ENCODE results near the gene ODAD3.
"Not testable (repeated sequence)": the region's sequence is repeated elsewhere in the genome, so short reads cannot be mapped to it uniquely, and the experiment has no call there.

ODAD3 gene

DNA sequence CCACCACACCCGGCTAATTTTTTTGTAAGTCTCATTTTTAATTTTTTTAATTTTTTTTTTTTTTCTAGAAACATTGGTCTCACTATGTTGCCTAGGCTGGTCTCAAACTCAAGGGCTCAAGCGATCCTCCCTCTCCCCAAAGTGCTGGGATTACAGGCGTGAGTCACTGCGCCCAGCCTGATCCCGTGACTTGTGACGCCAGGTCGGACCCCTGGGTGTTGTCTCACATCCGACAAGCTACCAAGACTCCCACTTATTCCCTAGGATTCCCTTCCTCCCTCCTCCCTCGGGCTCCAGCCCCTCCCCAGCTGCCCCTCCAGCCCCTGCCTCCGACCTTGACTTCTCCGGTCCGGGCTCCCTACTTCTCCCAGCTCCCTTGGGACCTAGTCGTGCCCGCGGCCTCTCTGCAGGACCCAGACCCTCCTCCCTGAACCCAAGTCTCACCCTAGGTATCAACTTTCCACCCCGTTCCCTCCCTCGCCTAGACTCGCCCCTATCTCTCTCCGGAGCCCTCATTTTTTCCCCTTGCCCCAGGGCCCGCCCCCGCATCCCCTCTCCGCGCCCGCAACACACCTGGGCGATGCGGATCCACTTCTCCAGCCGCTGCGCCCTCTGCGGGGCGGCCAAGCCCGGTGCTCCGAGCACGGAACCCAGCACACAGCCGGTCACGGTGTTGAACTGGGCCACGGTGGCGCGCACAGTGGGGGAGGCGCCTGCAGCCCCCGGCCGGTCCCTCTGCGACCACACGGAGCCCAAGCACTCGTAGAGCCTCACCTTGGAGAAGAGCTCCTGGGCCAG lies 28.9 kb downstream of the ODAD3 start:
- peak in 1 of 2 donors; percentile 41 for DNase-seq (ENCODE audit: low read depth in 2 of 2)

DNA sequence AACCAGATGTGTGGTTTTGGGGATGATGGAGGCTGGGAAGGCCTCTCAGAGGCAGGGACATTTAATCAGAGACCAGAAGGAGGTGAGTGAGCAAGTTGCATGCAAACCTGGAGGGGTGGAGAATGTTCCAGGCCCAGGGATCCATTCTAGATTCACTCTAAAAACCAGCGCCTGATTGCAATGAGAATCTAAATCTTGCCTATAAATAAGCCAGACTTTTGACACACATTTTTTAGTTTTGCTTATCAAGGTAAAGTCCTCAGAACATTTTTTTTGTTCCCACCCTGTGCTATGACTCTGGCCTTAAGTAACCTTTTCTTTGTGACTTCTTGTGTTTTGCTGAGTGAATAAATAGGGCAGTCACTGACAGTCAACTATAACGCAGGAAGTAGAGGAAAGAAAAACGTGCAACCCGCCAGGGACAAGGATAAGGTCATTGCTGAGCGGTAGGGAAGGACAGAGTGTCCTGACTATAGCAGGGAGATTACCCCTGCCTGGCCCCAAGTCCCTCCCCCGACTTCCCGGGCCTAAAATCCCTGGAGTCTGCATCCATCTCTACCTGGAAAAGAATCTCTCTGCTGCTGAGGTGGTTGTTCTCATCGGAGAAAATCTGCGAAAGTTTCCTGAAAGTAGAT lies 30.2 kb downstream of the ODAD3 start:
- DNase-seq (ENCODE audit: low read depth in 2 of 2) = no peak

DNA sequence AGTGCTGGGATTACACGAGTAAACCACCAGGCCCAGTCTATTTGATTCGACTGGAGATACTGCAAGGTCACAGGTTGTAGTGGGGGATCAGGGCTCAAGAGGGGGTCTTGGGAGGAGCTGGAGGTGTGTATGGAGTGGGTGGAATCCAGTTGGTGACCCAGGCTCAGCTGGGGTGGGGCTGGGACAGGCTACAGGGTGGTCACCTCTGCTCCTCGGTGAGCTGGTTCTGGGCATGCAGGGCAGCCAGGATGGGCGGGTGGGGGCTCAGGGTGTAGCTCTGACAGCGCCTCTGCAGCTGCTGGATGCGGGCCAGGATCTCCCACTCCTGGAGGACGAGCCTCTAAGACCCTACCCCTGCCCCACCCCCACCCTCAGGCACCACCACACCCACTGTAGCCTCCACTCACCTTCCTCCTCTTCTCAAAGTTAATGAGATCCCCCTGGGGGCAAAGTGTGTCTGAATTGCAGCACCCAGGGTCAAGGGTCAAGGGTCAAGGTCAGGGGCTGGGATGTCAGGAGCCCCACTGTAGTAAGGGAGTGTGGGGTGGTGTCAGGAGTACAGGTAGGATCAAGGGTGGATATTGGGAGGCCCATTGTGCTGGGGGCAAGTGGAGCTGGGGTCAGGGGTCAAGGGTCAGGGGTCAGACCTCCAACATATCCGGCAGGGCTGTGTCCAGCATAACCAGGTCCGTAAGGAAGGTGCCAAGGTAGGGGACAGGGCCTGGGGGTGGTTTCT lies 32.9 kb downstream of the ODAD3 start:
- DNase-seq (ENCODE audit: low read depth in 2 of 2) = no peak

DNA sequence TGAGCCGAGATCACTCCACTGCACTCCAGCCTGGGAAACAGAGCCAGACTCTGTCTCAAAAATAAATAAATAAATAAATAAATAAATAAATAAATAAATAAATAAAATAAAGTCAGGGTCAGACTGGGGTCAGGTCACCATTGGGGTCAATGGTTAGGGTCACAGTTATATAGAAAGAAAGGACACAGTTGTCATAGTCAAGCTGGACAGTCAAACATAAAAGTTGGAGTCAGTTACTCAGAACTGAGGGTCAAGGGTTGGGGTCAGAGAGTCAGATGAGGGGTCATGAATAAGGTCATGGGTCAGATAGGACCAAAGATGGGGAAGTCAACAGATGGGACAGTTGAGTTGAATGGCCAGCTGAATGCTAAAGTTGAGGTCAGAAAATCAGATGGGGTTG lies 34.1 kb downstream of the ODAD3 start:
- DNase-seq (ENCODE audit: low read depth in 2 of 2) = no peak

DNA sequence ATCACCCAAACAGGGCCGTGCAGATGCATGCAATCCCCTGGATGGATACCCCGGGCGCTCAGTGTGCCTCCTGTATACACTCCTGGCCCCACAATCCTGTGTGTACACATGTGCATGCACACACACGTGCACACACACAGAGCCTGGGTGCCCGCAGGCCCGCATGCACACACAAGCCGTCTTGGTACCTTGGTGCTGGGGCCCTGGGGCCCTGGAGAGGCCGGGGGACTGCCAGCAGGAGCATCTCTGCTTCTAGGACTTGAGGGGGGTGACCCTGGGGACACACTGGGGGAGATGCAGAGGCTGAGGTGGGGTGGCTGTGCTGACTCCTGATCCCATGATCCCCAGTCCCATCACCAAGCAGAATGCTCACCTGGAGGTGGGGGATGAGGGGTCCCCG lies 35.3 kb downstream of the ODAD3 start:
- DNase-seq (ENCODE audit: low read depth in 2 of 2) = no peak

DNA sequence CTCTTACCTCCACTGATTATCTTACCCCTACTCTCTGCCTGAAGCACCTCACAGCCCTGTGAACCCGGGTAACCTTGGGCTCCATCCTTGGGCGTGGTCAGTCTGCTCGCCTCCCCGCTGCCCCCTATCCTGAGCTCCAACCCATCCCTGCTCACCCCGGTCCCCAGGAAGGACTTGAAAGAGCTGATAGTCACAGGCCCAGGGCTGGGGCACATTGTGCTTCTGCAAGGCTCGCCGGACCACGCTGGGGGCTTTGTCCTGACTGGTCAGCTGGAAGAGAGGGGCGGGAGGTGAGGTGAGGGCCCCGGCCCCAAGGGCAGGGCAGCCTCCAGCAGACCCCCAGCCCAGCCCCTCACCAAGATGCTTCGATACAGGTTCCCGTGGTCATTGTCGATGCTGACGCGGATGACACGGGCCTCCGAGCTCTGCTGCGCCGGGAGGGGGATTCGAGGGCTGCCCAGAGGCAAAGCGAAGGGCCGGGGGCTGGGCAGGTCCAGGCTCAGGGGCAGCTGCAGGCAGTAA lies 37.8 kb downstream of the ODAD3 start:
- DNase-seq (ENCODE audit: low read depth in 2 of 2) = no peak

DNA sequence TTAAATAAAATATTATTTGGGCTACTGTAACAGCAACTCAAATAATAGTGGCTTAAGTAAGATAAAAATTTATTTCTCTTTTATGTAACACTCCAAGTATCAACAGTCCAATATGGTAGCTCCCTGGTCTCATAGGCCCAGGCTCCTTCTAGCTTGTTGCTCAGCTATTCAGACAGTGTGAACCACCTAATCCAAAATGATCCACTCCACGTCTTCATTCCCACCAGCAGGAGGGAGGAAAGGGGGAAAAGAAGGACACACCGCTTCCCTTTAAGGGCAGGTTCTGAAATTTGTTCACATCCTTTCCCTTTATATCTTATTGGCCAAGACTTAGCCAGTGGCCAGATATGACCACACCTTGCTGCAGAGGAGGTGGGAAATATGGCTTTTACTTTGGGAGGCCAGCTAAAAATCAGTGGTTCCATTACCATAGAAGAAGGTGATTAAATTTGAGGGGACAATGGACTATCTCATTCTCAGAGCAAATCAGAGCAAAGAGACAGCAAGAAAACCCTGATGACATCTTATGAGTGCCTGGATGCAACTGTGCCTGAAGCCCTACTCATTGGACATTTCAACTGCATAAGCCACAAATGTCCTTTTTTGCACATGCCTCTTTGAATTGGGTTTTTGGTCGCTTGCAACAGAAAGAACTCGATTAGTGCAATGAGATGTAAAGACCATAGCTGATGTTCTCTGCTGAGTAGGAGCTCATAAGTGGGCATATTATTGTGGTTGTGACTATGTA lies 43.8 kb downstream of the ODAD3 start:
- DNase-seq (ENCODE audit: low read depth in 2 of 2) = no peak

DNA sequence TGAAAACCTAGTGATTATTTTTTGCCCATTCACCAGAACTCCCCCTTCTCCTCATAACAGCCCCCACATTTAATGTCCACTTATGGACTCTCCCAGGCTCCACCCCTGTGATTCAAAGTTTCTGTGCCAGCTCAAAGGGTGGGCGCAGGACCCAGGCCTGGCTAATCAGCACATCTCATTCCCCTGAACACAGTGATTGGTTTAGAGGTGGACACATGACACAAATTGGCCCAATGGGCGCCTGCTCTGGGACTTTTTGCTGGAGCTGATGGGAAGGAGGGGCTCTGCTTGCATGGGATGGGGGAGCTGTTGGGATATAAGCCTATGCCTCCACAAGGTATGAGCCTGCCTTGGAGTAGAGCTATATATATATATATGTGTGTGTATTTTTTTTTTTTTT lies 44.6 kb downstream of the ODAD3 start:
- DNase-seq (ENCODE audit: low read depth in 2 of 2) = no peak

DNA sequence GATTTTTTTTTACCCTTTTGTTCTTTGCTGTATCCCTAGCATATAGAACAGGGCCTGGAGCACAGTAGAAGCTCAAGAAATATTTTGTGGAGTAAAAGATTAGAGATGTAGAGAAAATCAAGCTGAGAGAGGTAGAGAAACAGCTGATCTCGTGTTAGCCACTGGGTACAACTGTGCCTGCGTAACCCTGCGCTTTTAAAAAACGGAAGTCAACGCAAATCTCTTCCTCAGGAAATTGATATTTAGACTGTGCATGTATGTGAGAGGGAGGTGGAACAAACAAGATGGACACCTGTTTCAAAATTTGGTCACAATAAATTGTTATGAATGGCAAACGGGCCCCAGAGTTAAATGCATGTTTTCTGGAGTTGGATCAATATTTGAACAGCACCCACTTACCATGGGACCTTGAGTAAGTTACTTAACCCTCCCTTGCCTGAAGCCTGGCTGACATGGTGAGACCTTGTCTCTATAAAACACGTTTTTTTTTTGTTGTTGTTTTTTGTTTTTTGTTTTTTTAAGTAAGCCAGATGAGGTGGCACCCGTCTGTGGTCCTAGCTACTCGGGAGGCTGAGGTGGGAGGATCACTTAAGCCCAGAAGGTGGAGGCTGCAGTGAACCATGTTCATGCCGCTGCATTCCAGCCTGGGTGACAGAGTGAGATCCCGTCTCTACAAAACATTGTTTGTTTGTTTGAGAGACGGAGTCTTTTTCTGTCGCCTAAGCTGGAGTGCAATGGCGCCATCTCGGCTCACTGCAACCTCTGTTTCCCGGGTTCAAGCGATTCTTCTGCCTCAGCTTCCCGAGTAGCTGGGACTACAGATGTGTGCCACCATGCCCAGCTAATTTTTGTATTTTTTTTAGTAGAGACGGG lies 47.5 kb downstream of the ODAD3 start:
- no peak for DNase-seq (ENCODE audit: low read depth in 2 of 2)

DNA sequence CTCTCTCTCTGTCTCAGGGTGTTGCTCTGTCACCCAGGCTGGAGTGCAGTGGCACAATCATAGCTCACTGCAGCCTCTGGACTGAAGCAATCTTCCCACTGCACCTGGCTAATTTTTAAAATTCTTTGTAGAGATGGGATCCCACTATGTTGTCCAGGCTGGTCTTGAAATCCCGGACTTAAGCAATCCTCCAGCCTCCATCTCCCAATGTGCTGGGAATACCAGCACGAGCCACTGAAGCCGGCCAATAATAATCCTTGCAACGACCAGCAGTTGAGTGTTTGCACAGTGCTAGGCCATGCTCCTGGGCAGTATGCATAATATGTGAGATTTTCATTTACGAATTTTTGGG lies 50.2 kb downstream of the ODAD3 start:
- DNase-seq (ENCODE audit: low read depth in 2 of 2) = no peak

DNA sequence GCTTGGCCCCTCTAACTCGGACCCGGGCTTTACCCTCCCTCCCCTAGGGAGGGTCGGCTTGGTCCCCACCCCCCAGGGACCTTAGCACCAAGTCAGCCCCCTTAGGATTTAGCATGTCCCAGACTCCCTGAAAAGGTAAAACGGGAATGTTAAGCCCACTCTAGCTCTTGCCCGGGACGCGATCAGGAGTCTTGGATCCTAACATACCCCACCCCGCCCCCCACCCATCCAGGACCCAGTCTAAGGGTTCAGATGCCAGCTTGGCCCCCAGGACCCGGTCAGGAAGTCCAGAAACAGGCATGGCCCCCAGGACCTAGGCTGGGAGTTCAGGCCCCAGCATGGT lies 51.2 kb downstream of the ODAD3 start:
- DNase-seq (ENCODE audit: low read depth in 2 of 2) = no peak

DNA sequence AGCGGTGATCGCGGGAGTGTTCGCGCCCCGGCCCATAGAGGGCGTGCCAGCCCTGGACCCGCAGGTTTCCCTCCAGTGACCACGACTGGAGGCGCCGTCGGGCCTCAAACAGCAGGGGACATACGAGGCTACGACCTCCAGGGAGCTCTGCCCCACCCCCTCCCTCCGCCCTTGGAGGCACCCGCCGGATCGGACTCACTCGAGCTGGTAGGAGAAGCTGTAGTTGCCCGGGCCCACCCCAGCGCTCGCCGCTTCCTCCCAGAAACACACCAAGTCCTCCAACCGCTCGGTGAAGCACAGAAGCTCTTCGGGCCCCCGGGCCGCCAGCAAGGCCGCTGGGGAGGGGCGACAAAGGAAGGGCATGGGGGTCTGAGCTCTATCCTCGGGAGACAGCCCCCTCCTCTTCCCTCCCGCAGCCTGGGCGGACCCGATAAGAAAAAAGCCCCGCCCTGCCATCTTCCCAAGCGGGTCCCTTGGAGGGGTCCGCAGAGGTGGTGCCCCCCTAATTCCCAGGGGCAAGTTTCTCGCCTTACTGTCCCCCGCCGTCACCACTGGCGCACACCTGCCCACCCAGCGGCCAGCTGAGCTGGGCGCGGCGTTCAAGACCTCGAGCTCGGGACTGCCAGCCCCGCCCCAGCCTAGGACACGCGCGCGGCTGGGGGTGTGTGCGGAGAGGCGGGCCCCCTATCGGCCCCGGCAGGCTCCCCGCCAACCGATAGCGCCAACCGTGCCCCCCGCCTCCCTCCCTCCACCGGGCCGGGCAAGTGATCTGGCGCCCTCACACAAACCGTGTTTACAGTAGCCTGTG lies 51.8 kb downstream of the ODAD3 start:
- DNase-seq (ENCODE audit: low read depth in 2 of 2) = peak in 1 of 2 donors; percentile 33

DNA sequence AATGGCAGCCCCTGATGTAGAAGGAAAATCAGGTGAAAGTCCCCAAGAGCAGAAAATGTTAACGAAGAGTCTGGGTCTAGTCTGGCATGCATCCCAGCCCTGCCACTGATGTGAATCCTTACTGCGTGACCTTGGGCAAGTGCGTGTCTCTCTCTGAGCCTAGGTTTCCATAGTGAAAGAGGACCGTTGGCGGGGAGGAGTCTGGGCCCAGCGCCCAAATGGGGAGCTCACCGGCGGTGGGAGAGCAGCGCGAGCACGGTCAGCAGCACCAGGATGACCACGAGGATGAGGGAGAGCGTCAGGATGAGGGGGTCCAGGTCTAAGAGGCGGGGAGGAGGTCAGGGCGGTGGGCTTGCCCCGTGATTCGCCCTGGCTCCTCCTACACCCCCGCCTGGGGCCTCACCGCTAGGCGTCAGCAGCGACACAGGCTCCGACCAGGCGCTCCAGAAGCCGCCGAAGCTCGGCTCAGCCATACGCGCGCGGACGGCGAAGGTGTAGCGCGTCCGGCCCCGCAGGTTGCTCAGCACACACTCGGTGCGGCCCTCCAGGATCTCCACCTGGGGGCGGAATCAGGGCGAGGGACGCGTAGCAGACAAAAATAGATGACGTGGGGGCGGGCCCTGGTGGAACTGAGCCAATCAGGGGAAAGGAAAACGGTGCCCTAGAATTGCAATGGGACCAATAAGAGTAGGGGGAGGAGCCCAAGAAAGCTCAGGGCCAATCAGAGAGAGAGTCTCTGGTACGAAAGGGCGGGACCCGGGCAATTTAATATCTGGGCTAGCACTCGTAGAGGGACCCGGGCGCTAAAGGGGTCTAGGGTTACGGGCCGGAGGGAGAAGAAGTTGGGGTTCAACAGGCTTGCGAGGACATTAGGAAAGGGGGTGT lies 54.0 kb downstream of the ODAD3 start:
- DNase-seq (ENCODE audit: low read depth in 2 of 2) = peak; percentile 89 to 92

DNA sequence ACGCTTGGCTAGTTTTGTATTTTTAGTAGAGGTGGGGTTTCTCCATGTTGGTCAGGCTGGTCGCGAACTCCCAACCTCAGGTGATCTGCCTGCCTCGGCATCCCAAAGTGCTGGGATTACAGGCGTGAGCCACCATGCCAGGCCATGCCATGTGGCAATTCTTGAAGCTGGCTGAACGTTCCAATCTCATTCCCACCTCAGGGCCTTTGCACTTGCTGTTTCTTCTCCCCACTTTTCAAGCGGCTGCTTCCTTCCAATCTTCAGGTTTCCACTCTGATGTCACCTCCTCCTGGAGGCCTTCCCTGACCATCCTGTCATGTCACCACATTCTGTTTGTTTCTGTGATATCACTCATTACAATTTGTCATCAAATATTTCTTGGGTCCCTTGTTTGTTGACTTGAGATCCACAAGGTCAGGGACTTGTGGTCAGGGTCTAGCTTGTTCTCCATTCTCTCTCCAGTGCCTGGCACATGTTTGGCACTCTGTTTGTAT lies 55.0 kb downstream of the ODAD3 start:
- DNase-seq (ENCODE audit: low read depth in 2 of 2) = no peak

DNA sequence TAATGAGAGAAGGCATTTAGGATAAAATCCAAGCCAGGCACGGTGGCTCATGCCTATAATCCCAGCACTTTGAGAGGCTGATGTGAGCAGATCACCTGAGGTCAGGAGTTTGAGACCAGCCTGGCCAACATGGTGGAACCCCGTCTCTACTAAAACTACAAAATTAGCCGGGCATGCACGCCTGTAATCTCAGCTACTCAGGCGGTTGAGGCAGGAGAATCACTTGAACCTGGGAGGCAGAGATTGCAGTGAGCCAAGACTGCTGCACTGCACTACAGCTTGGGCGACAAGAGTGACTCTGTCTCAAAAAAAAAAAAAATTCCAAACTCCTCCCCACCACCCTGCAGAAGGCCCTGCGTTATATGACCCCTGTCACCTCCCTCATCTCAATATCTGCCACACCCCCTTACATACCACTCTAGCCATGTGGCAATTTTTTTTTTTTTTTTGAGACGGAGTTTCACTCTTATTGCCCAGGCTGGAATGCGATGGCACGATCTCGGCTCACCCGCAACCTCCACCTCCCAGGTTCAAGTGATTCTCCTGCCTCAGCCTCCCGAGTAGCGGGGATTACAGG lies 55.6 kb downstream of the ODAD3 start:
- DNase-seq (ENCODE audit: low read depth in 2 of 2) = not testable (repeated sequence)

DNA sequence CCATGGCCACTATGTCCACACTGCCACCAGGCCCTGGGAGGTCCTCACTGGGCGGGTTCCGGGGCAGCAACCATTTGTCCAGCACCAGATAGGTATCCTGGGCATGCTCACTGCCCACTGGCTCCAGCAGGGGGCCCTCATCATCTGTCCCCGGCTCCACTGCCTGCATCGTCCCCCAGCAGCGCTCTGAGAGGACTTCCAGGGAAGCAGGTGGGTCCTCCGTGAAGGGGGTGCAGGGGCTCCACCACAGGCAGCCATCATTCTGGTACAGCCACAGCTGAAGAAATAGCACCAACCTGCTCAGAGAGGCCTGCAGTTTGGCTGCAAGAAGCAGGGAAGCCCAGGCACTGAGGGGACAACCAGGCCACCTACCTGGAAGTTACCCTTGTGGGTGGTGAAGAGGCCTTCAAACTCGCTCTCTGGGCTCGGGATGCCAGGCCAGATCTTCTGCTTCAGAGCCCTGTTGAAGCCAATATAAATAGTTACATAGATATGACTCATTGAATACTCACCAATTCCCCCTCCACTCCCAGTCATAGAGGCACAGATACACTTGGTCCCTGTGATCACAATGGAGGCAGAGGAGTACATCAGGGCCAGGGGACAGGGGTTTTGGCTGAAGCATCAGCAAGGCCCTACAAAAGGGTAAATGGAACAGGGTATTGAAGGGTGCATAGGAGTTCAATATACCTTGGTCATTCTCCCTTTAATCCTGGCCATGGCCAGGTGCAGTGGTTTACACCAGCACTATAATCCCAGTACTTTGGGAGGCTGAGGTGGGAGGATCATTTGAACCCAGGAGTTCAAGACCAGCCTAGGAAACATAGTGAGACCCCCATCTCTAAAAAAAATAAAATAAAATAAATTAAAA lies 56.4 kb downstream of the ODAD3 start:
- no peak for DNase-seq (ENCODE audit: low read depth in 2 of 2)

DNA sequence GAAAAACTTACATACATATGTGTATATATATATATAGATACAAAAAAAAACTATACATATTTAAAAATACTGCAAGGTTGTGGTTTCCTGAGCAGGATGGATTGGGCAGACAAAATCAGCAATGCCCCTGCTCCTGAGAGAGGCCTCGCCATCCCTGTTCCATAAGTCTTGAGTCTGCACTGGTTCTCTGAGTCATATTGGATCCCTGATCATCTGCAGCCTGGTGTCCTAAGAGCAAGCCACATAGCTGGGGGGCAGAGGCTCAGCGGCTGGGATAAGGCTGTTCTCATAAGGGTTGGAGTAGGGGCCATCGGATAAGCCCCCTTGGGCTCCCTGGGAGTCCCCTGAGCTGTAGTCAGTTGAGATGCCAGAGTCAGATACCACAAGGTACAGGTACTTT lies 57.2 kb downstream of the ODAD3 start:
- DNase-seq (ENCODE audit: low read depth in 2 of 2) = no peak

DNA sequence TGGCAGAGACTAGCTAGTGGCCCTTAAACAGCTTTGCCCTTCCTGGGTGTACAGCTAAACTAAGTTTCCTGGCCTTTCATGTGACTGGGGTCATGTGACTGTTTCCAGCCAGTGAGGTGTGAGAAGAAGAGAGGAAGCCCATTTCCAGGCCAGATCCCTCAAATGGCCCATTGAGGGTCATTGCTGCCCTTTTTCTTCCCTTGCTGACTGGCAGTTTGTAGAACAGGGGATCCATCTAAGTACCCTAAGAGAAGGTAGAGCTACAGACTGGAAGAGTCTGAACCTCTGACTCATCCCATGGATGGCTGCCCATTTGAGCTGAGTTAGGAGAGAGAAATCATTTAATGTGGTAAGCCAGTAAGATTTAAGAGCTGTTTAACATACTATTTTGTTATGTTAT lies 57.7 kb downstream of the ODAD3 start:
- DNase-seq (ENCODE audit: low read depth in 2 of 2) = no peak
